Activated CD4-positive, alpha-beta T cell treated with anti-CD3 and anti-CD28 coated beads, Interleukin-2, amount 50 U/mL, for 1 hour (primary cell): ENCODE results near the gene KCNQ1.

ENCODE experiments used
- DNase-seq: peaks from one replicate; pipeline ENCODE4 v3.0.0-alpha.2; 2020

KCNQ1 gene

GRCh38 chr11:2776351-2777061 lies 331.7 kb downstream of the KCNQ1 start:
- no peak for DNase-seq

DNA sequence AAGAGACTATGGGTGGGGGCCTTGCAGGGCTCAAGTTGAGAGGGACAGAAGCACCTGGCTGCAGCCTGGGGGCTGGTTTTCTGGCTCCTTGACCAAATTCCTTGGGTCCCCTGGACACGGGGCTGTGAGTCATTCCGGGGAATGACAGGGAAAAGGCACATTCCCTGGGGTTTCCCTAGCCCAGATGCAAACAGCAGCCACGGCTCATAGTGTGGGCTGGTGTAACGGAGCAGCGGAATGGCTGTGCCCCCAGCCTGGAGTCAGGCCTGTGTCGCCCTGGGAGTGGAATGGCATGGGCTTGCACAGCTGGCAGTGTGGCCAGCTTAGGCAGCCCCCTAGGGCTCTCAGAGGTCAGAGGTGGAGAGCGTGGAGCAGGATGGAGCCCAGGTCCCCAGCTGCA lies 332.6 kb downstream of the KCNQ1 start:
- no peak for DNase-seq

DNA sequence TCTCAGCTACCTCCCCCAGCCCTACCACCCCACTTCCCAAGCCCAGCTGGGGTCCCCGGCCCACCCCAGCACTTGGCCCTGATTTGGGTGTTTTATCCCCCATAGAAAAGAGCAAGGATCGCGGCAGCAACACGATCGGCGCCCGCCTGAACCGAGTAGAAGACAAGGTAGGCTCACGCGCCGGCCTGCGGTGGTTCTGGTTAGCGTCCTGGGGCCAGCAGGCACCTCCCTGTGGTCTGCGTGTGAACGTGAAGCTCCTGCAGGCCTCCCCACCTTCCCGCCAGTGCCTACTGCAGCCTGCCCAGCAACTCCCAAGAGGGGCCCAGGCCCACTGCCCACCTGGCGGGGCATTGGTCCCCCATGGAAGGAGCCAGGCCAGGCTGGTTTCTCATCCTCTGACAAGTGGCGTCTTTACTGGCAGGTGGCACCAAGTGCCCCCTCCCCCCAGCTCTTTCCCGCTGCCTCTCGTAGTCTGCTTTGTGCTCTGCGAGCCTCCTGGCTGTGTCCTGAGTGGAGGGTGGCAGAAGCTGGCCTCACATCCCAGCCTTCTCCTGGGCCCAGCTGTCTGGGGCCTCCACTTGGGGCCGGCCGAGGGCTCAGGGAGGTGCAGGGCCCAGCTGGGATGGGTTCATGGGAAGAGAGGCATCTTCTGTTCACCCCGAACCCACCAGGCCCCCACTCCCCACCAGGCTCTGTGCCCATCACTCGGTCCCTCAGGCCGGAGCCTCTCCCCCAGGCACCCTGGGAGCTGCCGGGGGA lies 333.2 kb downstream of the KCNQ1 start:
- no peak for DNase-seq

- no peak for DNase-seq
These were observed 334.1 kb downstream of the KCNQ1 start for GRCh38 chr11:2778630-2779498.

GRCh38 chr11:2779499-2779980 lies 334.7 kb downstream of the KCNQ1 start:
- no peak for DNase-seq

DNA sequence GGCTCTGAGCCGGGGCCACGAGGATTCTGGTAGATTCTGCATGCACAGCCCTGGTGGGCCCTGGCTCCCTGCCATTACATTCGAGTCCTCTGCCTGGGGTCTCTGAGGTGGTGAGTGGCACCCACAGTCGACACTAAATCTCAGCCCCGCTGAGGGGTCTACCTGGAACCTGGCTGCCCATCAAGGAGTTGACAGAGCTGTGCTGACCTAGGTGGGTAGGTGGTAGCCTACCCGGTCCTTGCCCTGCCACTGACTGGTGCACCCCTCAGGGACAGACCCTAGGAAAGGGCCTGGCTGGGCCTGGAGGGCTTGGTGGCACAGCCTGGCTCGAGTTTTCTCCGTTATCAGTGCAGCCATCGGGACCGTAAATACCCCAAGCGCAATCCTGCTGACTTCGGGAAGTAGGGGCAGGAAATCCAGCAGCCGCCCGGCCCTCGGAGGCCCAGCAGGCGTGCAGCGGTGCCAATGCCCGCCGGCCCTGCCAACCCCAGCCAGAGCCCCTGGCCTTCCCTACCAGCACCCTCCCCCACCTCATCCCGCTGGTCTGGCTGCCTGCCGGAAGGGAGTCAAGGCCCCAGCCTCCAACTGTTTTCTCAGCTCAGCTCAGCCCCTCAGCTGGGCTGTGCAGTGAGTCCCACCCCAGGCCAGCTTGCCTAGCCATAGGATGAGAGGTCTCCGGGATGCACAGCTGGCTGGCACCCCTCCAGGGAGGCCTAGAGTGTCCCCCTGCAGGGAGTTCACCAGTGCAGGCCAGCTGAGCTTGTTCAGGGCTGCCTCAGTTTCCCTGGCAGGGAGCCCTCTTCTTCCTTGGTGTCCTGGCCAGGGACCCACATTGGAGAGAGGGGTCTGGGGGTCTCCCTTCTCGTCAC lies 335.4 kb downstream of the KCNQ1 start:
- no peak for DNase-seq

DNA sequence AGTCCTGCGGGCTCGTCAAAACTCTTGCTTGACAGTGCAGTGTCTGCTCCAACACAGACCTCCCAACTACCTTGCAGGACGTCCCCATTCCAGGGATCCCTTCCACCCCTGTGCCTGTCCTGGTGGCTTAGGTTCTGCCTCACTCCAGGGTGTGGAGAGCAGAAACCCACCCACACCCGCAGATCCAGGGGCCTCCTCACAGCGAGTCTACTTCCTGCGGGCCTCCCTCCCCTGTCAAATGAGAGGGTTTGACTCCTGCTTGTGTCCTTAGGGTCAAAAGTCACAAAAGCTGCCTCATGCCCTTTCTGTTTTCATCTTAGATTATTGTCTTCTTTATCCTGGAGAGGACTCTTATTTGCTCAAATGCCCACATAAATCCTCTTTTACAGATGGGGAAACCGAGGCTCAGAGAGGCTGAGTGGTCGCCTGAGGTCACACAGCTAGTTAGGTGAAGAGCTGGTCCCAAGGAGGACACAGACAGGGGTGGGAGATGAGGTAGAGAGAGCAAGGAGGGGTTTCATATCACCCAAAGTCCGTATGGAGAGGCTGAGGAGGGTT lies 336.1 kb downstream of the KCNQ1 start:
- DNase-seq: no peak

- no peak for DNase-seq
These were observed 336.8 kb downstream of the KCNQ1 start for GRCh38 chr11:2781408-2782274.

GRCh38 chr11:2782769-2783168 lies 338.0 kb downstream of the KCNQ1 start:
- DNase-seq: no peak

GRCh38 chr11:2783536-2784082 lies 338.8 kb downstream of the KCNQ1 start:
- DNase-seq: no peak

DNA sequence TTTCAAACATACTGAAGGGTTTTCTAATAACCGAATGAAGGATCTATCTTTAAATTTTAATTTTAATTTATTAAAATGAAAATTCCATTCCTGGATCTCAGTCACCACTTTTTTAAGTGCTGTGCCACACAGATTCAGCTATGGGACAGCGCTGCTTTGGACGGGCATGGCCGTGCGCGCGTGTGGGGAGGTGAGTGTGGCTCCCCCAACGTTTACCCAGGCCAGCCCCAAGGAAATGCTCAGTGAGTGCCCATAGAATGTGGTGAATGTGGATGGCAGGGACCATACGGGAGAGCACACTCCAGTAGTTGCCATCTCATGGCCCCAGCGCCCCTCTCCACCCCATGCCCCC lies 343.0 kb downstream of the KCNQ1 start:
- no peak for DNase-seq

GRCh38 chr11:2788168-2789071 lies 343.6 kb downstream of the KCNQ1 start:
- DNase-seq: no peak

DNA sequence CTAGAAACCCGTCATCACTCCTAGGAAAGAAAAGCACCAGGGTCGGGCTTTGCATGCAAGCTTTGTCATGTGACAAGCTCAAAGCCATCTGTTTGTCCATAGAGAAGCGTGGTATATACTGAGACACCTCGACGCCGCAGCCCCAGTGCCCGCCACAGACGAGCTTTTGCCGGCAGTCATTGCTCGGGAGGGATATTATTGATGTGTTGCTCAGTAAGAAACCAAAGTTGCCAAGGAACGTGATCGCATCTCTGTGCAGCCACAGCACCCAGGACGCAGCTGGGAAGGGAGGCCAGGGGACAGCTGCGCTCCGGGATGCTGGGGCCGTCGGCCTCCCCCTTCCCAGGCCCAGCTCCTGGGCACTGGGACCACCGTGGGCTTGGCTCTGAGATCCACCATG lies 344.5 kb downstream of the KCNQ1 start:
- no peak for DNase-seq

DNA sequence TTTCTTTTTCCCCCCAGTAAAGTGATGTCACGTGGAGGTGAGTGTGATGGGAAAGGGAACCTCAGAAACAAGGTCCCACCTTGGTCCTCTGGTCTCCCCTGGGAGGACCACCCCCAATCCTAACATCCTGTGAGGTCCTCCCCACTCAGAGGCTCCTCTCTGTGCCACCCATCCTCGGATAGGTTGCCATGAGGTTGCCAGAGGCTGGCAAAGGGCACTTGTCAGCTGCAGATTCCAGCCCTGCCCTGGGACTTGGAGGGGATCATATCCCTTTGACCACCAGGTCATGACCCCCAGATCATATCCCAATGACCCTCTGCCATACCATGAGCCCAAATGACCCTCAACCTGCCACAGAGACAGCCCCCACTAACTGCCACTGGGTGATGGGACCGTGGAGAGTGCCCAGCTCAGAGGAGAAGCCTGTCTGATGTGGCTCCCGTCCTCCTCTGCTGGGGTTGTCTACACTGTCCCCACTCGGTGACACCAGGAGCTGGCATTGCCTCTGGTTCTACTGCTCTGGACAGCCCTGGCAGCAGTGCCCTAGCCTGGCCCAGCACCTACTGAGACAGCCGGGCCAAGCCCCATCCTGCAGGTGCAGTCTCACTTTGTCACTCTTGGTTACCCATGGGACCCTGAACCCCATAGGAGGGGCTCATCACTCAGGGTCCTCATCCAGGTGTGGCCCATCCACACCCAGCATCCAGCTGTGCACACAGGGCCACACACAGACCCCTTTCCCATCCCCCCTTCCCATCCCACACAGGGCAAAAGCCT lies 345.2 kb downstream of the KCNQ1 start:
- DNase-seq: no peak

- DNase-seq: no peak
These were observed 345.7 kb downstream of the KCNQ1 start for GRCh38 chr11:2790568-2790921.

GRCh38 chr11:2791139-2791520 lies 346.3 kb downstream of the KCNQ1 start:
- DNase-seq: no peak

GRCh38 chr11:2791521-2792380 lies 346.9 kb downstream of the KCNQ1 start:
- peak; percentile 16 for DNase-seq
